ENCODE measurements around the gene RIPK3. TPM values are rescaled to one million over a fixed set of nuclear protein-coding genes. Genes with fewer than 3 reads are reported as not detected.

Gene RIPK3
- total RNA-seq, 1 experiment from 2014 or later = 0.35 TPM

GRCh38 chr14:24296341-24297157 lies 43.2 kb downstream of the RIPK3 start:
- Mint-ChIP-seq H3K36me3 (ENCODE audit: insufficient read depth in 1 of 3, low read depth in 3 of 3) (peaks cover 4 to 35% (median 20%) of the 10 kb centered on the region in 3 experiments), H3K27ac (peak overlapping the region in 1 of 3 experiments; percentile 95; a peak in 2 of 7 replicates)
- H2BK15ac ChIP-seq (ENCODE audit: low read depth, low read length) = no peak overlapping the region

More at GRCh38 chr14:24296341-24297157, 43.2 kb downstream of the RIPK3 start:
- no CpG with 5 or more reads among the region's 12 CpGs for WGBS (ENCODE audit: extremely low coverage, insufficient read length, low lambda C conversion rate)
- peak; percentile 68 for DNase-seq
- no peaks in the 10 kb centered on the region for H3K27me3 ChIP-seq (ENCODE audit: insufficient read depth, low read length)
- TF ChIP-seq, protein P1, sequence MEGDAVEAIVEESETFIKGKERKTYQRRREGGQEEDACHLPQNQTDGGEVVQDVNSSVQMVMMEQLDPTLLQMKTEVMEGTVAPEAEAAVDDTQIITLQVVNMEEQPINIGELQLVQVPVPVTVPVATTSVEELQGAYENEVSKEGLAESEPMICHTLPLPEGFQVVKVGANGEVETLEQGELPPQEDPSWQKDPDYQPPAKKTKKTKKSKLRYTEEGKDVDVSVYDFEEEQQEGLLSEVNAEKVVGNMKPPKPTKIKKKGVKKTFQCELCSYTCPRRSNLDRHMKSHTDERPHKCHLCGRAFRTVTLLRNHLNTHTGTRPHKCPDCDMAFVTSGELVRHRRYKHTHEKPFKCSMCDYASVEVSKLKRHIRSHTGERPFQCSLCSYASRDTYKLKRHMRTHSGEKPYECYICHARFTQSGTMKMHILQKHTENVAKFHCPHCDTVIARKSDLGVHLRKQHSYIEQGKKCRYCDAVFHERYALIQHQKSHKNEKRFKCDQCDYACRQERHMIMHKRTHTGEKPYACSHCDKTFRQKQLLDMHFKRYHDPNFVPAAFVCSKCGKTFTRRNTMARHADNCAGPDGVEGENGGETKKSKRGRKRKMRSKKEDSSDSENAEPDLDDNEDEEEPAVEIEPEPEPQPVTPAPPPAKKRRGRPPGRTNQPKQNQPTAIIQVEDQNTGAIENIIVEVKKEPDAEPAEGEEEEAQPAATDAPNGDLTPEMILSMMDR (conservative IDR thresholded peaks at IDR 0.05) = peak; percentile 80
- no peak overlapping the region for H2BK20ac ChIP-seq (ENCODE audit: low read depth, low read length, poor library complexity, severe bottlenecking)
- no peak overlapping the region for H3K14ac ChIP-seq (ENCODE audit: insufficient read depth, low read length)
- H3K4me1 Mint-ChIP-seq = peaks cover 21 to 22% of the 10 kb centered on the region in 2 experiments
- no peak overlapping the region for H2AK5ac ChIP-seq (ENCODE audit: insufficient read length, low read length)
- H3K79me2 ChIP-seq (ENCODE audit: insufficient read depth, low read length) = peaks cover 4% of the 10 kb centered on the region; the same call in 1 of the 2 replicates
- no peaks in the 10 kb centered on the region for H3K9me3 ChIP-seq (ENCODE audit: control insufficient read depth, low read depth, low read length)
- no peak overlapping the region for H3K56ac ChIP-seq (ENCODE audit: insufficient read length, low read depth, low read length)
- H3K27ac ChIP-seq (ENCODE audit: insufficient read length, low read depth, low read length) = no peak overlapping the region
- no peaks in the 10 kb centered on the region; the same call in 1 of the 2 replicates for H3K27me3 Mint-ChIP-seq (ENCODE audit: low read depth)
- no peak overlapping the region for H2BK5ac ChIP-seq (ENCODE audit: insufficient read length, low read length)
- H3K4me1 ChIP-seq (ENCODE audit: insufficient read depth, low read length) = peaks cover 4% of the 10 kb centered on the region; the same call in 1 of the 2 replicates
- H3K23ac ChIP-seq (ENCODE audit: insufficient read length, low read depth, low read length) = no peak overlapping the region
- no peak overlapping the region for H2BK12ac ChIP-seq (ENCODE audit: insufficient read length, low read depth, low read length)
- H3K4me2 ChIP-seq (ENCODE audit: insufficient read depth, insufficient read length, low read length) = no peak overlapping the region
- H3K9ac ChIP-seq (ENCODE audit: extremely low read depth, insufficient read length, low read length) = no peak overlapping the region
- H4K8ac ChIP-seq (replicated peaks; ENCODE audit: insufficient read length, low read depth, low read length) = no peak overlapping the region
- H4K91ac ChIP-seq (ENCODE audit: insufficient read length, low read depth, low read length) = no peak overlapping the region
- H2AFZ ChIP-seq (ENCODE audit: low read length) = no peak overlapping the region
- H3K23me2 ChIP-seq (ENCODE audit: insufficient read length, low read depth, low read length, poor library complexity, severe bottlenecking) = peaks cover 11% of the 10 kb centered on the region
- H3K4me3 Mint-ChIP-seq = peak overlapping the region in 1 of 2 experiments; percentile 21; a peak in 2 of 5 replicates
- no peak overlapping the region for H3K18ac ChIP-seq (ENCODE audit: insufficient read length, low read depth, low read length)
- no peaks in the 10 kb centered on the region for H4K20me1 ChIP-seq (ENCODE audit: control insufficient read depth, insufficient read depth, insufficient read length)
- H3K79me1 ChIP-seq (ENCODE audit: insufficient read depth, low read depth, low read length, poor library complexity, severe bottlenecking) = peaks cover 3% of the 10 kb centered on the region
- H3K9me3 Mint-ChIP-seq = no peaks in the 10 kb centered on the region; a peak in 1 of 5 replicates
- no peak overlapping the region for H3T11ph ChIP-seq (ENCODE audit: low read length)
- H4K5ac ChIP-seq (ENCODE audit: insufficient read length, low read depth, low read length) = no peak overlapping the region
- no peak overlapping the region for H3K4ac ChIP-seq (ENCODE audit: low read depth, low read length)
- no peak overlapping the region for H2BK120ac ChIP-seq (ENCODE audit: low read depth, low read length, poor library complexity, severe bottlenecking)
